ES-I3 (cell line): Measurements from ENCODE around the gene MDFIC.

ENCODE experiments used
- H3K36me3 ChIP-seq: 2 replicates; pipeline ENCODE4 v1.6.1; 2013; ENCODE audit warnings: mild to moderate bottlenecking, low read length, control low read depth, moderate library complexity; ENCODE audit not compliant: insufficient read depth
- H3K4me1 ChIP-seq: 2 replicates; pipeline ENCODE4 v1.6.1; 2013; ENCODE audit warnings: mild to moderate bottlenecking, control low read depth, low read length; ENCODE audit not compliant: insufficient read depth
- H3K9ac ChIP-seq: 2 replicates; pipeline ENCODE4 v1.6.1; 2013; ENCODE audit warnings: low read depth, mild to moderate bottlenecking, low read length, moderate library complexity
- H3K9me3 ChIP-seq: 2 replicates; pipeline ENCODE4 v1.6.1; 2013; ENCODE audit warnings: mild to moderate bottlenecking, low read length, moderate library complexity; ENCODE audit not compliant: control insufficient read depth, insufficient read depth

The MDFIC gene

GRCh38 chr7:115068220-115068619, 146.3 kb downstream of the MDFIC start:
- Histone ChIP-seq H3K4me1 (no peaks in the 10 kb centered on the region), H3K9me3 (no peaks in the 10 kb centered on the region), H3K9ac (no peak overlapping the region)

More at GRCh38 chr7:115068220-115068619, 146.3 kb downstream of the MDFIC start:
- no peaks in the 10 kb centered on the region for H3K36me3 ChIP-seq
